NB4 (cell line): Measurements from ENCODE around the gene MPP2.

Experiments used
- MYC ChIP-seq: IDR thresholded peaks from 2 replicates; pipeline ENCODE4 v1.6.1; 2011; ENCODE audit warnings: low read depth, low read length
- POLR2A ChIP-seq: IDR thresholded peaks from 2 replicates; pipeline ENCODE4 v1.6.1; 2011; ENCODE audit warnings: mild to moderate bottlenecking; ENCODE audit not compliant: insufficient read length; ENCODE audit errors: extremely low read depth
- TF ChIP-seq, protein P1 (sequence below): IDR thresholded peaks from one replicate; pipeline ENCODE4 v1.5.1; 2012; ENCODE audit warnings: low read depth, low read length
- TF ChIP-seq, protein P2 (sequence below): IDR thresholded peaks from 2 replicates; pipeline ENCODE4 v1.6.1; 2011; ENCODE audit warnings: low read depth, low read length

GRCh38 chr17:43913584-43913983, 6.2 kb upstream of the MPP2 start:
- TF ChIP-seq, protein P1, sequence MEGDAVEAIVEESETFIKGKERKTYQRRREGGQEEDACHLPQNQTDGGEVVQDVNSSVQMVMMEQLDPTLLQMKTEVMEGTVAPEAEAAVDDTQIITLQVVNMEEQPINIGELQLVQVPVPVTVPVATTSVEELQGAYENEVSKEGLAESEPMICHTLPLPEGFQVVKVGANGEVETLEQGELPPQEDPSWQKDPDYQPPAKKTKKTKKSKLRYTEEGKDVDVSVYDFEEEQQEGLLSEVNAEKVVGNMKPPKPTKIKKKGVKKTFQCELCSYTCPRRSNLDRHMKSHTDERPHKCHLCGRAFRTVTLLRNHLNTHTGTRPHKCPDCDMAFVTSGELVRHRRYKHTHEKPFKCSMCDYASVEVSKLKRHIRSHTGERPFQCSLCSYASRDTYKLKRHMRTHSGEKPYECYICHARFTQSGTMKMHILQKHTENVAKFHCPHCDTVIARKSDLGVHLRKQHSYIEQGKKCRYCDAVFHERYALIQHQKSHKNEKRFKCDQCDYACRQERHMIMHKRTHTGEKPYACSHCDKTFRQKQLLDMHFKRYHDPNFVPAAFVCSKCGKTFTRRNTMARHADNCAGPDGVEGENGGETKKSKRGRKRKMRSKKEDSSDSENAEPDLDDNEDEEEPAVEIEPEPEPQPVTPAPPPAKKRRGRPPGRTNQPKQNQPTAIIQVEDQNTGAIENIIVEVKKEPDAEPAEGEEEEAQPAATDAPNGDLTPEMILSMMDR: no peak
- TF ChIP-seq POLR2A (no peak), MYC (no peak)
- TF ChIP-seq, protein P2, sequence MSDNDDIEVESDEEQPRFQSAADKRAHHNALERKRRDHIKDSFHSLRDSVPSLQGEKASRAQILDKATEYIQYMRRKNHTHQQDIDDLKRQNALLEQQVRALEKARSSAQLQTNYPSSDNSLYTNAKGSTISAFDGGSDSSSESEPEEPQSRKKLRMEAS: no peak
